Measurements from ENCODE around the gene RAB17.

DNA sequence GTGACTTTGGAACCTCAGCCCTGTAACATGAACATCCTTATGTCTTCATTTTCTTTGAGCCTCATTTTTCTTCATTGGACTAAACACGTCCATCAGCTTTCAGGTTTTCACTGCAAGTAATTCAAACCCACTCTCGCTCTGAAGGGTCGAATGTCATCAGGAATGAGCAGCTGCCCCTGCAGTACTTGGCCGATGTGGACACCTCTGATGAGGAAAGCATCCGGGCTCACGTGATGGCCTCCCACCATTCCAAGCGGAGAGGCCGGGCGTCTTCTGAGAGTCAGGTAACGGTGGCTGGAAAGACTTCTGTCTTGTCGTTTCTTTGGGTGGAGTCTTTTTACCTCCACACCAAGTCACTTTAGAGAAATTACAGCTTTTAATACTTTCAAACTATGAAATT lies 63.3 kb downstream of the RAB17 start:
- TF ChIP-seq POLR2A (IDR thresholded peaks at IDR 0.05) (no peak), CTCF (IDR thresholded peaks at IDR 0.05) (no peak)

Data from right lobe of liver (tissue), 4 donors.